ENCODE data around the gene LMTK3.

The LMTK3 gene, protein sequence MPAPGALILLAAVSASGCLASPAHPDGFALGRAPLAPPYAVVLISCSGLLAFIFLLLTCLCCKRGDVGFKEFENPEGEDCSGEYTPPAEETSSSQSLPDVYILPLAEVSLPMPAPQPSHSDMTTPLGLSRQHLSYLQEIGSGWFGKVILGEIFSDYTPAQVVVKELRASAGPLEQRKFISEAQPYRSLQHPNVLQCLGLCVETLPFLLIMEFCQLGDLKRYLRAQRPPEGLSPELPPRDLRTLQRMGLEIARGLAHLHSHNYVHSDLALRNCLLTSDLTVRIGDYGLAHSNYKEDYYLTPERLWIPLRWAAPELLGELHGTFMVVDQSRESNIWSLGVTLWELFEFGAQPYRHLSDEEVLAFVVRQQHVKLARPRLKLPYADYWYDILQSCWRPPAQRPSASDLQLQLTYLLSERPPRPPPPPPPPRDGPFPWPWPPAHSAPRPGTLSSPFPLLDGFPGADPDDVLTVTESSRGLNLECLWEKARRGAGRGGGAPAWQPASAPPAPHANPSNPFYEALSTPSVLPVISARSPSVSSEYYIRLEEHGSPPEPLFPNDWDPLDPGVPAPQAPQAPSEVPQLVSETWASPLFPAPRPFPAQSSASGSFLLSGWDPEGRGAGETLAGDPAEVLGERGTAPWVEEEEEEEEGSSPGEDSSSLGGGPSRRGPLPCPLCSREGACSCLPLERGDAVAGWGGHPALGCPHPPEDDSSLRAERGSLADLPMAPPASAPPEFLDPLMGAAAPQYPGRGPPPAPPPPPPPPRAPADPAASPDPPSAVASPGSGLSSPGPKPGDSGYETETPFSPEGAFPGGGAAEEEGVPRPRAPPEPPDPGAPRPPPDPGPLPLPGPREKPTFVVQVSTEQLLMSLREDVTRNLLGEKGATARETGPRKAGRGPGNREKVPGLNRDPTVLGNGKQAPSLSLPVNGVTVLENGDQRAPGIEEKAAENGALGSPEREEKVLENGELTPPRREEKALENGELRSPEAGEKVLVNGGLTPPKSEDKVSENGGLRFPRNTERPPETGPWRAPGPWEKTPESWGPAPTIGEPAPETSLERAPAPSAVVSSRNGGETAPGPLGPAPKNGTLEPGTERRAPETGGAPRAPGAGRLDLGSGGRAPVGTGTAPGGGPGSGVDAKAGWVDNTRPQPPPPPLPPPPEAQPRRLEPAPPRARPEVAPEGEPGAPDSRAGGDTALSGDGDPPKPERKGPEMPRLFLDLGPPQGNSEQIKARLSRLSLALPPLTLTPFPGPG (N-terminal part only)

DNA sequence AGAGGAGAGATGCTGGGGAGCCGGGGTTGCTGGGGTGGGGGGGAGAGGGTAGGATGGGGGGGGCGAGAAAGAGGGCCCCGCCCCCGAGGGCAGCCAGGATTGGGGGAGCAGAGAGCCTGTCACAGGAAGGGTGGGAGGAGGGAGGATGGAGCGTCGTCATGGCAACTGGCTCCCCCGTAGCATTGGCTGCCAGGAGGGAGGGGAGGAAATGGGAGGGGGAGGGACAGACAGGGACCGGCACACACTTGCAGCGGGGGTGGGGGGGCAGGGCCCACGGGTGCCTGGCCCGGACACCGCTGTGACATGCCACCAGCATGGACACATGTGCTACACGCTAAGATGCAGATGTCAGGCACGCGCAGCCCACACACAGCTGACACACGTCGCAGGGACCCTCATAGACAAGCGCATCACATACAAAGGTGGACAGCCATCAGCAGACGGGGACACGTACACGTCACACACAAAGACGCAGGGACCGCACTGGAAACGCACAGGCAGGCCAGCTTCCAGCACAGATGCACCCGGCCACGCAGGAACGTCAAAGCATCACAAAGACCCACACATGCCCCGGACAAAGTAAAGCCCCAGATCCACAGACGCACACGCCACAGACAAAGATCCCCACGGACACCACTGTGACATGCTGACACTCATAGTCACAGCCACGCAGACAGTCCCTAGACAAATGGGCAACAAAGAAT lies at the start of gene LMTK3:
Gene LMTK3 (minus strand): TSS at position 36 of the 704 bp plus-strand sequence. CDS start 259 bp downstream, outside the sequence.
- Histone ChIP-seq H3K36me3 (no peaks in the 10 kb centered on the region), H3K27me3 (peaks cover 62% of the 10 kb centered on the region), H3K4me3 (ENCODE audit: low read depth in 1 of 2, low read length in 1 of 2) (no peak within 1 kb of the TSS), H3K4me1 (ENCODE audit: control insufficient read depth in 1 of 2, insufficient read depth in 1 of 2, low read depth in 1 of 2, low read length in 1 of 2) (peaks cover 13 to 26% of the 10 kb centered on the region in 2 experiments), H3K9me3 (no peaks in the 10 kb centered on the region), H3K27ac (no peak within 1 kb of the TSS)
- TF ChIP-seq, protein P1, sequence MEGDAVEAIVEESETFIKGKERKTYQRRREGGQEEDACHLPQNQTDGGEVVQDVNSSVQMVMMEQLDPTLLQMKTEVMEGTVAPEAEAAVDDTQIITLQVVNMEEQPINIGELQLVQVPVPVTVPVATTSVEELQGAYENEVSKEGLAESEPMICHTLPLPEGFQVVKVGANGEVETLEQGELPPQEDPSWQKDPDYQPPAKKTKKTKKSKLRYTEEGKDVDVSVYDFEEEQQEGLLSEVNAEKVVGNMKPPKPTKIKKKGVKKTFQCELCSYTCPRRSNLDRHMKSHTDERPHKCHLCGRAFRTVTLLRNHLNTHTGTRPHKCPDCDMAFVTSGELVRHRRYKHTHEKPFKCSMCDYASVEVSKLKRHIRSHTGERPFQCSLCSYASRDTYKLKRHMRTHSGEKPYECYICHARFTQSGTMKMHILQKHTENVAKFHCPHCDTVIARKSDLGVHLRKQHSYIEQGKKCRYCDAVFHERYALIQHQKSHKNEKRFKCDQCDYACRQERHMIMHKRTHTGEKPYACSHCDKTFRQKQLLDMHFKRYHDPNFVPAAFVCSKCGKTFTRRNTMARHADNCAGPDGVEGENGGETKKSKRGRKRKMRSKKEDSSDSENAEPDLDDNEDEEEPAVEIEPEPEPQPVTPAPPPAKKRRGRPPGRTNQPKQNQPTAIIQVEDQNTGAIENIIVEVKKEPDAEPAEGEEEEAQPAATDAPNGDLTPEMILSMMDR (IDR thresholded peaks at IDR 0.05), result no peak

DNA sequence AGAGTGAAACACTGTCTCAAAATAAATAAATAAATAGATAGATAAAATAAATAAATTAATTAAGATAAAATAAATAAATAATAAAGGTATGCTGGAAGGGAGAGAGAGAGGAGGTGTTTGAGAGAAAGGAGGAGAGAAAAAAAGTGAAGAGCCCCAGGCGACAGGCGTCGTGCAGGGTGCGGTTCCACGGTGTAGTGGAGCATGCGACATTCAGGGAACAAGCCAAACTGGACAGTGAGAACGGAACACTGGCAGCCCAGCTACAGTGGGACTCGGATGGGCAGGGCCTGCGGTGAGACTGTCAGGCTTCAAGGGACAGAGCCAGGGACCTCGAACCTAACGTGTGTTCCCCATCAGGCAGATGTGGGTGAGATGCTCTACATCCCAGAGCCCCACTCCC lies 49.8 kb upstream of the LMTK3 start:
- peaks cover 13% of the 10 kb centered on the region for H3K27me3 ChIP-seq
- TF ChIP-seq, protein P1 (IDR thresholded peaks at IDR 0.05), result no peak
- H3K4me1 ChIP-seq (ENCODE audit: control insufficient read depth in 1 of 2, insufficient read depth in 1 of 2, low read depth in 1 of 2, low read length in 1 of 2), result peaks cover 0 to 6% of the 10 kb centered on the region in 2 experiments
- H3K4me3 ChIP-seq (ENCODE audit: low read depth in 1 of 2, low read length in 1 of 2), result no peak overlapping the region
- no peak overlapping the region for H3K27ac ChIP-seq
- H3K9me3 ChIP-seq, result no peaks in the 10 kb centered on the region
- no peaks in the 10 kb centered on the region for H3K36me3 ChIP-seq

DNA sequence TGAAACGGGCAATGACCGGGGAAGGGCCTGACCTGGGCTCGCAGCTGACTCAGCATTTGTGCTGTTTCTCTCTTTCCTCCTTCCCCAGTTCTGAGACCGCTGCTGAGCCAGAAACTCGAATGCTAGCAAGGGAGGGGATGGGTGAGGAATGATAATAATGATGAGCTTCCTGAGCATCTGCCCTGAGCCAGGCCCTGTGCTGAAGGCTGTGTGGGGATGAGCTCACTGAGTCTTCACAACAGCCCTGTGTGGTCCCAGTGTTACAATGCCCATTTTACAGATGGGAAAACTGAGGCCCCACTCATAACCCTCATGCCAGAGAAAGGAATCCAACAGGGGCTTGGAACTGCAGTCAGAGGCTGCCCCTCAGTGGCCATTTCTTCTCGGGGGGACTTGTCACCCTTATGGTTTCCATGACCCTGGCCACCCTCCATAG lies 48.5 kb upstream of the LMTK3 start:
- peaks cover 0 to 6% of the 10 kb centered on the region in 2 experiments for H3K4me1 ChIP-seq (ENCODE audit: control insufficient read depth in 1 of 2, insufficient read depth in 1 of 2, low read depth in 1 of 2, low read length in 1 of 2)
- H3K4me3 ChIP-seq (ENCODE audit: low read depth in 1 of 2, low read length in 1 of 2), result no peak overlapping the region
- TF ChIP-seq, protein P1 (IDR thresholded peaks at IDR 0.05), result no peak
- H3K36me3 ChIP-seq, result no peaks in the 10 kb centered on the region
- H3K27me3 ChIP-seq, result peaks cover 13% of the 10 kb centered on the region
- H3K27ac ChIP-seq, result no peak overlapping the region
- H3K9me3 ChIP-seq, result no peaks in the 10 kb centered on the region

DNA sequence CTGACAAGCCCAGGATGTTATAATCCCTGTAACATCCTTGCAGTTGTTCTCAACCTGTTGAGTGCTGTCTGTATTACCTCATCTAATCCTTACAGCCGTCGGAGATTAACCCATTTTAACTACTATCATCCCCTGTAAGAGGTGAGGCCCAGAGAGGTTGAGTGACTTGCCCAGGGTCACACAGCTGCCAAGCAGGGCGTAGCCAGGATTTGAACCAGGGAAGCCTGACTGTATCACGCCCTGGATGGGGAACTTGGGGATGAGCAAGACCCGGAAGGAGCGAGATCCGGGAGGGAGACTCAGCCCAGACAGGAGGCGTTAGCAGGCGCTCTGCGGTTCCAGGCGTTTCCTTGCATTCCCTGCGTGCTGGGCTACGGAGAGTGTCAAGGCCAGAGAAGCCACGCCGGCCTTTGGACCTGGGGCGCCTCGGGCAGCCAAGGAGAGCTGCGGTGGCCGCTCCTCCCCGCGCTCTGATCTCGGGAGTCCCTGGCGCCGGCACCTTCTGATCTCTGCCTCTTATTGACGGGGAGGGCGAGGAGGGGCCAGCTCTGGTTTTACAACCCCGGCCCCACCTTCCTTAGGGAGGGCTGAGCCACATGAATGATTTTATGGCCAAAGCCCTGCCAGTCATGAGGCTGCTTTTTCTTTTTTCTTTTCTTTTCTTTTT lies 46.5 kb upstream of the LMTK3 start:
- no peaks in the 10 kb centered on the region for H3K9me3 ChIP-seq
- TF ChIP-seq, protein P1 (IDR thresholded peaks at IDR 0.05), result no peak
- H3K27ac ChIP-seq, result no peak overlapping the region
- peaks cover 13% of the 10 kb centered on the region for H3K27me3 ChIP-seq
- H3K4me1 ChIP-seq (ENCODE audit: control insufficient read depth in 1 of 2, insufficient read depth in 1 of 2, low read depth in 1 of 2, low read length in 1 of 2), result peaks cover 0 to 3% of the 10 kb centered on the region in 2 experiments
- H3K36me3 ChIP-seq, result no peaks in the 10 kb centered on the region
- H3K4me3 ChIP-seq (ENCODE audit: low read depth in 1 of 2, low read length in 1 of 2), result no peak overlapping the region

All from neutrophil (primary cell).